Stimulated activated CD4-positive, alpha-beta T cell treated with anti-CD3 and anti-CD28 coated beads, Interleukin-15, amount 100 ng/mL, for 24 hours (primary cell): Measurements from ENCODE around the gene ALKBH6.
"Not testable (repeated sequence)": the region's sequence is repeated elsewhere in the genome, so short reads cannot be mapped to it uniquely, and the experiment has no call there.

ENCODE experiments used
- DNase-seq: peaks from one replicate; pipeline ENCODE4 v3.0.0-alpha.2; 2020

The ALKBH6 gene

DNA sequence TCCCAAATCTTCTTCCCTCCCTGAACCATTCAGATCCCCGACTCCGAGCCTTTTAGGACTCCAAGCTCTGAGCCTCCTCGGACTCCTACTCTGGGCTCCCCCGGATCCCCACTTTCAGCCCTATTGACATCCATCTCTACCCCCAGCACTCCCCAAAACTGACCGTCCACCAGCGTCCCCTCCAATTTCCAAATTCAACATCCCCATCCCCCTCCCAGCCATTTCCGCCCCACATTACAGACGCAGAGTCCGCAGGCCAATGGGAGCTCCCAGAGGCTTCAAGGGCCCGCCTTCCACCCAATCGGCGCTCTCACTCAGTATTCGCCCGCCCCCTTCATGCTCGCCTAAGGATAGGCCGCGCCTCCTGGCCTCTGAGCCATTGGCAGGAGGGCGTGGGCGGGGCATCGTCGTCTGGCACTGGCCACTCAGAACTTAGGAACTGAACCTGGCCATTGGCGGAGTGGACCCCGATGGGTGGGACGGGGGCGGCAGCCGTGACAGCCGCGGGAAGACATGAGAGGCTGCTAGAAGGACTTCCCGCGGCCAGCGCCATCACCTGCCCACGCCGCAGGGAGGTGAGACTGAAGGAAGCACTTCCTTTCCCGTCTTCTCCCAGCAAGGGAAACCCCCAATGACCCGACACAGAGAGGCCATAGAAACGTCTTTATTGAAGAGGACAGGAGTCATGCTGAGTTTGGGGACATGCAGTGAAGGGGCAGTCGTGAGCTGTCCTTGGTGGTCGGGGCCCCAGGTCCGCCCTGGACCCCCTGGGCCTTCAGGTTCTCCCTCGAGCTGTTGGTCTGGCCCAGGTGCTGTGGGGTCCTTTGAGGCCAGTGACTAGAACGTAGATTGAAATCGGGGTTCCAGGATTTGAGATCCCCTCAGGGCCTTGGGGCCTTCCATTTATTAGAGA, at the start of gene ALKBH6:
Gene ALKBH6 (minus strand): TSS at position 202 of the 913 bp plus-strand sequence. CDS start 816 bp downstream, outside the sequence.
- peak; percentile 100 for DNase-seq

DNA sequence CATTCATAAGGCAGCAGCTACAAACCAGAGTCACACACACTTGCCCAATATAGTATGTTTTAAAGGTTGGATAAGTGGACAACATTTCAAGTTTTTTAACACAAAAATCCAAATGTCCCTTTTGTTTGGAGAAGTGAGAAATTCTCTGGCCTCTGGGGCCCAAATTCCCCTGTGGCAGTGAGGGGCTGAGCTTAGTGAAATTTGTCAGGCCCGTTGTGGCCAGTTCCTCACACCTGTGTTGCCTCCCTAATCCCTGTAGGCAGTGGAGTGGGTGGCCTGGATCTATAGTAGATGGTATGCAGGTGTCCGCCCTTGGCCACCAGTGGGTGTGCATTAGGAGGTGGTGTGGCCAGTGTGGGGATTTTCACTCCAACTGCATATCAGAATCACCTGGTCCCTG, 47.4 kb upstream of the ALKBH6 start:
- DNase-seq = no peak

DNA sequence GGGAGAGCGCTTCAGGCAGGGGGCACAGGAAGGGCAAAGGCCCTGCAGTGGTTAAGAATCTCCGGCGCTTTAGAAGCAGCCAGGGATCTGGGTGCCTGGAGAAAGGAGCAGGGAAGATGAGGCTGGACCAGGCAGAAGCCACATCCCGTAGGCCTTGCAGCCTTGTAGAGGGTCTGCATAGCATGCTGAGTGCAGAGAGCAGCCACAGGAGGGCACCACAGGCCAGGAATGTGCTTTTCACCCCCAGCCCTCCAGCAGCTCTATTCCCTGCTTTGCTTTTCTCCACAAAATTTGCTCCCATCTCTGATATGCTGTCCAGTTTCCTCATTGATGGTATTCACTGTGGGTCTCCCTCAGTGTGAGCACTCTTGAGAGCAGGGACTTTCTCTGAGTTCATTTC, 46.4 kb upstream of the ALKBH6 start:
- DNase-seq = peak; percentile 32

DNA sequence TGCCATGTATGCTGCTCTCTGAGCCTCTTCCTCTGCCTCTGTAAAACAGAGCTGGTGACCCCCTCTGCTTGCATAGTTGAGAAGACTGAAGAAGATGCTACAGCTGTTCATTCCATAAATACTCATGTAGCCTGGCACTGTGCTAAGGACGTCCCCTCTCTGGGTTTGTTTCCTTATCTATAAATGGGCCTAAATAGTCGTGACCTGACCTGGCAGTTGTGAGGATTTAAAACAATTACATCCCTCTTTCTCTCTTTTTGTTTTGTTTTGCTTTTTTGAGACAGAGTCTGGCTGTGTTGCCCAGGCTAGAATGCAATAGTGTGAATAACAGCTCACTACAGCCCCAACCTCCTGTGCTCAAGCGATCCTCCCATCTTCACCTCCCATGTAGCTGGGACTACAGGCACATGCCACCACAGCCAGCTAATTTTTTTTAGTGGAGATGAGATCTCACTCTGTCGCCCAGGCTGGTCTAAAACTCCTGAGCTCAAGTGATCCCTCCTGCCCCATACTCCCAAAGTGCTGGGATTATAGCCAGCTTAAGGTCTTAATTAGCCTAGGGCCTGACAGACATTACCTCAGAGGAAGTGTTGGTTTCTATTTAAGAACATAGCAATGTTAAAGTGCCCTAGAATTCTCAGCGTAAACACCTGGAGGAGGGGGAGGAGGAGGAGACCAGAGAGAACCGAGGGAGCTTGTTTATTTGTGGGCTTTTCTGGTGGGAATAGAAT, 45.3 kb upstream of the ALKBH6 start:
- no peak for DNase-seq

DNA sequence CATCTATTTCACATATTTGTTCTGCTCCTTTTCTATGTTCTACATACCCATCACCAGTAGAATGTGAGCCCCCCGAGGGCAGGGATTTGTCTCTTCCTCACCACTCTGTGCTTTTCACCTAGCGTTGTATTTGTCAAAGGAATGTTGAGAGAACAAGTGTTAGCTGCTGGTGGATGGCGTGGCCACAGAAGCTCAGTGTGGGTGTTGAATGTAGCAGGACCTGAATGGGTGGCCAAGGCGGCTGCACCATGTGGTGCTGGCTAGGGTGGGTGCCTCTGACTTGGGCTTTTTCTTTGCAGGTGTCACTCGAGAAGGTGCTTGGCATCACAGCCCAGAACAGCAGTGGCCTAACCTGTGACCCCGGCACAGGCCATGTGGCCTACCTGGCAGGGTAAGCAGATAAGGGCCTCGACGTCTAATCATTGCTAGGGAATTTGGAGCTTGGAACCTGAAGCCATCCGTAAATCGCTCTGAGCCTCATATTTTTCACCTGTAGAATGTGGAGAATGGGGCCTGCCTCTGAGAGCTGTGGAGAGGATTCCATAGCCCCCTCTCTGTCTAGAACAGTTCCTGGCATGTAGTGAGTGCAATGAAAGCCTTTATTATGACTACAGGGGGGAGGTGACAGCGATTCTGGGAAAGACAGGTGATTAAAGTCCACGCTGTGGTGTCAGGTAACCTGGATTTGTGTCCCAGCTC, 44.6 kb upstream of the ALKBH6 start:
- no peak for DNase-seq

DNA sequence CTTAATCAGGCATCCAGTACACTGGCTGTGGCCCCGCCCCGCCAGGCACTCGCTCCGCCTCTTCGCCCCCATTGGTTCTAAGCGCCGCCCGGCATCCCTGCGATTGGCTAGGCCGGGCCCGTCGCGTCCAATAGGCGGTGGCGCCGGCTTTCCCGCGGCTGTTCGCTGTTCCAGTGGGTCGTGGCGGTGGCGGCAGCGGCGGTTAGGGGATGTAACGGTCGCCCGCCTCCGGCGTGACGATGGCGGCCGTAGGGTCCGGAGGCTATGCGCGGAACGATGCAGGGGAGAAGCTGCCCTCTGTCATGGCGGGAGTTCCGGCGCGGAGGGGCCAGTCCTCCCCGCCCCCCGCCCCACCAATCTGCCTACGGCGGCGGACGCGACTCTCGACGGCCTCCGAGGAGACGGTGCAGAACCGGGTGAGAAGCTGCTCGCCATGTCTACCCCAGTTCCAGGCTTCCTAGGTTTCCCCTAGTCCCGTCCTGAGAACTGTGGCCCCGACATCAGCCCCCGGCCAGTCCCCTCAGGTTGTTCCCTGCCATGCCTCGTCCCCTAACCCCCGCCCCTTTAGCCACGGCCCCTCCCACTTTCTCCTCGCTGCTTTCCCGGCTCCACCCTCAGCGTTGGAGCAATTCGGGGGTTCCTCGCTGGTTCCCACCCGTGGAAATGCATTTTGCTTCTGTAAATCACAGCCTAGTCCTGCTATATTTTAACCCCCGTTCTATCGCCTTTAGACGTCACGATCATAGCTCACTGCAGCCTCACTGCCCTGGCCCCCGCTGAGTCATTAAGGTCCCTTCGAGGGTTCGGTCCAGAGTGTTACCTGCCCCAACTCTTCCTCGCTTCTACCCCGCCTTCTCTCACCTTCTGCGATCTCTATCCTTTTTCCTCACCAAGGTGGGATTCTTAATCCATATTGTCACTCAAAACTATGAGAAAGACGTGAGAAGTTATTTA, 41.0 kb upstream of the ALKBH6 start, which contains the start of gene WDR62:
Gene WDR62 (plus strand): TSS at position 165 of the 954 bp plus-strand sequence. CDS start 75 bp downstream, at position 240.
- peak; percentile 98 for DNase-seq

DNA sequence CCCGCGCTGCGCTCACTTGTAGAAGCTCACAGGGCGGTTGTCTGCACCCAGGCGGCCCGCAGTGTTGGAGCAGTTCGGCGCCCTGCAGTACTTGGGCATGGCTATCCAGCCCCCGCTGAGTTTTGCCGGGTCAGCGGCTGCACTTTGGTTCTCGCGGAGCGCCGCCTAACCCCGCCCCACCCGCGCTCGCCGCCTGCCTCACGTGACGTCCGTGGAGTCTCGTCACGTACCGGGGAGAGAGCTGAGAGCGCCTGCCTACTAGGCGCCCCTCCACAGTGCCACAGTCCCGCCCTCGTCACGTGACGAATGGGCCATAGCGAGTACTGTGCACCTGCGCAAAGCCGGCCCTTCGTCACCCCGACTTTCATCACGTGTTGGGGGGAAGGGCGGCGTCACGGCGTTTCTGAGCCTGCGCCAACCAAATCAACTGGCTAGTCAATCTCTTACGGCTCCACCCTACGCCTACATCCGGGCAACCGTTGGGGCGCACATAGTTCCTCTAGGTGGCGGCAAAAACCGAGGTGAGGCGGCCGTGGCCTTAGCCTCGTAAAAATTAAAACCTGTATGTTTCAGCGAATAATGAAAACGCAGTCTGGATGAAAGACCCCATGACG, 40.2 kb upstream of the ALKBH6 start, which contains the start of gene THAP8:
Gene THAP8 (minus strand): TSS at position 167 of the 614 bp plus-strand sequence. CDS start 68 bp downstream, at position 99.
- peak; percentile 100 for DNase-seq

- DNase-seq = no peak
Measured at GRCh38 chr19:36051637-36052036, 37.6 kb upstream of the ALKBH6 start.

- DNase-seq = no peak
Measured at GRCh38 chr19:36051236-36051635, 37.2 kb upstream of the ALKBH6 start.

GRCh38 chr19:36049080-36049698, 35.2 kb upstream of the ALKBH6 start:
- no peak for DNase-seq

- no peak for DNase-seq
Measured at GRCh38 chr19:36047835-36048234, 33.8 kb upstream of the ALKBH6 start.

- no peak for DNase-seq
Measured at GRCh38 chr19:36046443-36047050, 32.5 kb upstream of the ALKBH6 start.

GRCh38 chr19:36043952-36044351, 29.9 kb upstream of the ALKBH6 start:
- DNase-seq = no peak

- DNase-seq = no peak
Measured at GRCh38 chr19:36041831-36042230, 27.8 kb upstream of the ALKBH6 start.

DNA sequence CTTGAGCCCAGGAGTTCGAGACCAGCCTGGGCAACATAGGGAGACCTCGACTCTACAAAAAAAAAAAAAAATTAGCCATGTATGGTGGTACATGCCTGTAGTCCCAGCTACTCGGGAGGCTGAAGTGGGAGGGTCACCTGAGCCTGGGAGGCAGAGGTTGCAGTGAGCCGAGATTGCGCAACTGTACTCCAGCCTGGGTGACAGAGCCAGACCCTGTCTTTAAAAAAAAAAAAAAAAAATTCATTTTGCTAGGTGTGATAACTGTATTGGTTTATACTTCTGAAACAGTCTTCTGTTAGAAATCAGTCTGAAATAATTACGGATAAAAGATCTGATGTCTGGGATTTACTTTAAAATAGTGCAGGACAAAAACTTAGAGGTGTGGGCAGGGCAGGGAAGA, 27.1 kb upstream of the ALKBH6 start:
- not testable (repeated sequence) for DNase-seq

- no peak for DNase-seq
Measured at GRCh38 chr19:36040495-36040894, 26.5 kb upstream of the ALKBH6 start.

DNA sequence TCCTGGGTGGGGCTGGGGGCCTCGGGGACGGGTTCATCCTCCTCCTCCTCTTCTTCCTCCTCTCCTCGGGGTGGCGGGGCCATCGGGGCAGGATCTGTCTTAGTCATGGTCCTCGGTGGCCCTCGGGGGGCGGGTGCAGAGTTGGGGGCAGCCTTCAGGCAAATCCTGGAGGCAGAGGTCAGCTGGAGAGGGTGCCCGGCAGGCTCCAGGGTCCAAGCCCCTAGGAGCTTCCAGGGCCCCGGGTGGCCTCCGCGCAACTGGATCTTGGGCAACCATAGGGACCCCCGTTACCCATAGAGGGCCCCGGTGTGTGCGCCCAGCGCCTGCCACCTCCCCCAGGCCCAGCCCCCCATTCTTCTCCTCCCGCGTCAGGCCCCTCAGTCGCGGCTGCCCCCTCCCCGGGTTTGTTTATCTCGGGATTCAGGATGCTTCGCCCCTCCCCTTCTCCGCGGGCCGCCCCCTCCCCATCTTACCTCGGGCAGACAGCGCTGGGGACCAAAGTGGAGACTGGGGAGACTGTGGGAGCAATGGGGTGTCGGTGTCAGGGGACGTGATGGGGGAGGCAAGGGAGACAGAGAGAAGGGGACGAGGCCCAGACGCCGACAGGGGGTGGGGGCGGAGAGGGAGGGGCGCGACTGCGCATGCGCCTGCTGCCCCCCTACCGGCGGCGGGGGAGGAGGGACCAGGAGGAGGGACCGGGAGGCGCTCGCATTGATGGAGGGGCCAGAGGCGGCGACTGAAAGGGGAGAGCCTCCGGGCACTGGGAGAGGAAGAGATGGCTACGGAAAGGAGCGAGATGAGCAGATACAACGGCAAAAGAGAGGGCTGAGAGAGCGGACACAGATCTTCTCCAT, 18.5 kb upstream of the ALKBH6 start, which contains the start of gene CLIP3:
Gene CLIP3 (minus strand): TSS at position 623 of the 854 bp plus-strand sequence. CDS start 516 bp downstream, at position 107.
- peak; percentile 56 for DNase-seq

DNA sequence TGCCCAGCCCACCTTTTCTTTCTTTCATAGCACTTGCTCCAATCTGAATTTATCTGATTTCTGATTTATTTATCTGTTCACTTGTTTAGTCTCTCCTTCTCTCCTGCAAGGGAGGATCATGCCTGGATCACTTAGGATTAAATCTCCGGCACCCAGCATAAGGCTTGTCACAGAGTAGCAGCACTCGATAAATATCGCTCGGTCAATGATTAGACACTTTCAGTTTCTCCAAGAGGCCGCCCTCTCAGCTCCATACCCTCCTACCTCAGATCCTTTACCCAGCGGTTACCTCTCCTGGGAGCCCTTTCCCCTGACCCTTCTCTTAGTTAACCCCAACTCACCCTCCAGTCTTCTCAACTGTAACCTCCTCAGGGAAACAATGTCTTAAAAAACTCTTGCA, 17.3 kb upstream of the ALKBH6 start:
- DNase-seq = no peak
